Ovary (tissue), 9 donors: ENCODE results near the gene CAMSAP1. TPM values are rescaled to one million over a fixed set of nuclear protein-coding genes. Genes with fewer than 3 reads are reported as not detected.

ENCODE experiments used
- DNase-seq, 5 donors: peaks; one replicate each; pipeline ENCODE4 v3.0.0-alpha.2; 2019 to 2020
- H3K27ac ChIP-seq, 2 donors: fragments of 200-600 bp; one replicate each; pipeline versions ENCODE4 v1.5.1 to v1.8.0; 2019 to 2022
- H3K27me3 ChIP-seq: fragments of 200-600 bp; one replicate; pipeline ENCODE4 v1.8.0; 2022
- H3K36me3 ChIP-seq: fragments of 200-600 bp; sonication (generic); one replicate; pipeline ENCODE4 v1.5.1; 2019
- H3K4me1 ChIP-seq: one replicate; pipeline ENCODE4 v1.8.1; 2013; ENCODE audit warnings: mild to moderate bottlenecking, moderate library complexity; ENCODE audit not compliant: insufficient read depth
- H3K4me3 ChIP-seq: fragments of 200-600 bp; sonication (generic); one replicate; pipeline ENCODE4 v1.5.1; 2017
- H3K9me3 ChIP-seq, 2 donors: fragments of 200-600 bp in 1 of 2; sonication (generic) in 1 of 2; one replicate each; pipeline versions ENCODE4 v1.5.1 to v1.8.1; 2013 to 2019; ENCODE audit warnings: mild to moderate bottlenecking in 1 of 2, moderate library complexity in 1 of 2
- EP300 ChIP-seq: sonication (generic); formaldehyde crosslinking; IDR thresholded peaks from one replicate; pipeline ENCODE4 v1.6.1; 2017; ENCODE audit warnings: antibody characterized with exemption
- POLR2A ChIP-seq: fragments of 450-650 bp; IDR thresholded peaks from one replicate; pipeline ENCODE4 v1.6.1; 2017; ENCODE audit warnings: antibody characterized with exemption, mild to moderate bottlenecking, moderate library complexity
- WGBS, 3 donors: extraction: QIAGEN DNeasy Blood & Tissue Kit in 1 of 3; methylation state at CpG; one replicate each; pipeline versions ENCODE4 v1.1.5 to v1.1.7; 2013 to 2017; 5-methylcytosine and 5-hydroxymethylcytosine counted together
- intact Hi-C, 4 donors: fragments of 100-400 bp; cut with DNase I; formaldehyde crosslinking; loops; one replicate each; pipeline versions ENCODE4 v1.11.0 to v1.15.1; 2022 to 2023
- polyA plus RNA-seq, 2 donors: library from polyadenylated mRNA; stranded (reverse); fragments of 200-250 nt in 1 of 2; fragments of 350-450 nt in 1 of 2; fragmentation: Illumina TruSeq in 1 of 2; extraction: RNeasy Lipid Tissue Mini Kit (QIAGEN cat#74804) in 1 of 2; gene quantifications; one replicate each; pipeline ENCODE4 v1.2.3, GENCODE V29; 2013 to 2014
- total RNA-seq, 7 donors: library from RNA; depleted of rRNA in 2 of 7; stranded (reverse); fragments of >200 nt in 2 of 7; fragmentation: NEBNext Ultra II Directional in 3 of 7; extraction: Animal tissue kit (Norgen Biotek cat#: 25700) in 3 of 7; gene quantifications; one replicate each; pipeline versions ENCODE4 v1.1.0 to v1.2.4, GENCODE V29; 2016 to 2023
- TF ChIP-seq, protein P1 (sequence below), 3 donors: fragments of 450-650 bp in 2 of 3; fragments of 200-600 bp in 1 of 3; IDR thresholded peaks; one replicate each; pipeline versions ENCODE4 v1.5.1 to v1.8.0; 2016 to 2022; ENCODE audit warnings: antibody characterized with exemption in 3 of 3, mild to moderate bottlenecking in 1 of 3
- donor health status: DM: no; HTN: no; CAD: no; lungs with moderate emphysema.
- donor health status: DM: no; HTN: no; CAD: no.
- donor health status: Bipolar disorder and iron deficiency.
- donor health status: DM: yes; HTN: yes; CAD: no.
- donor health status: DM: no; HTN: no; CAD: no.
- donor health status: DM: yes; HTN: yes; CAD: no.

The CAMSAP1 gene
- total and polyA plus RNA-seq, 9 donors: 9.4 to 62.6 (median 38.0) TPM

DNA sequence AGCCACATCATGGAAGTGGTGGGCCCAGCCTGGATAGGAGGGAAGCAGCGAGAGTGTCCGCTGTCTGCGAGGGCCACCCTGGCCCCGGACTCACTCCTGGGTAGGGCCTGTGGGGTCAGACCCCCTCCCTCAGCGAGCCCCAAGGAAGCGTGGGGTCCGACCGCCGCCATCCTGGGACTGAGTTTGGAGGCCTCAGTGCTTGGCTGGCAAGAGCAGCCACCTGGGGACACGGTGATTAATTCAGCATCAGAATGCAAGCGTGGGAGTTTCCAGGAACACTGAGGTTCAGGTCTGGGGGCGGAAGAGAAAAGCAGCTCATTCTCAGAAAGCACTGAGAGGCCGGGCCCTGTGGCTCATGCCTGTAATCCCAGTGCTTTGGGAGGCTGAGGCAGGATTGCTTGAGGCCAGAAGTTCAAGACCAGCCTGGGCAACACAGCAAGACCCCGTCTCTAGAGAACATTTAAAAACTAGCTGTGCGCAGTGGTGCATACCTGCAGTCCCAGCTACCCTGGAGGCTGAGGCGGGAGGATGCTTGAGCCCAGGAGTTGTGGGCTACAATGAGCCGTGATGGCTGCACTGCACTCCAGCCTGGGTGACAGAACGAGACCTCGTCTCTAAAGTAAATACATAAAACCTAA is 18.3 kb upstream of the CAMSAP1 start:
- Histone ChIP-seq H3K4me3 (no peak overlapping the region), H3K36me3 (no peaks in the 10 kb centered on the region), H3K27ac (no peak overlapping the region), H3K4me1 (no peaks in the 10 kb centered on the region), H3K9me3 (no peaks in the 10 kb centered on the region), H3K27me3 (no peaks in the 10 kb centered on the region)
- WGBS, 3 donors: 81 to 85% (median 81%) methylated on average over 18 to 19 of the region's 19 CpGs
- intact Hi-C loops: no loop called here
- DNase-seq: no peak
- TF ChIP-seq POLR2A: no peak
- TF ChIP-seq, protein P1, sequence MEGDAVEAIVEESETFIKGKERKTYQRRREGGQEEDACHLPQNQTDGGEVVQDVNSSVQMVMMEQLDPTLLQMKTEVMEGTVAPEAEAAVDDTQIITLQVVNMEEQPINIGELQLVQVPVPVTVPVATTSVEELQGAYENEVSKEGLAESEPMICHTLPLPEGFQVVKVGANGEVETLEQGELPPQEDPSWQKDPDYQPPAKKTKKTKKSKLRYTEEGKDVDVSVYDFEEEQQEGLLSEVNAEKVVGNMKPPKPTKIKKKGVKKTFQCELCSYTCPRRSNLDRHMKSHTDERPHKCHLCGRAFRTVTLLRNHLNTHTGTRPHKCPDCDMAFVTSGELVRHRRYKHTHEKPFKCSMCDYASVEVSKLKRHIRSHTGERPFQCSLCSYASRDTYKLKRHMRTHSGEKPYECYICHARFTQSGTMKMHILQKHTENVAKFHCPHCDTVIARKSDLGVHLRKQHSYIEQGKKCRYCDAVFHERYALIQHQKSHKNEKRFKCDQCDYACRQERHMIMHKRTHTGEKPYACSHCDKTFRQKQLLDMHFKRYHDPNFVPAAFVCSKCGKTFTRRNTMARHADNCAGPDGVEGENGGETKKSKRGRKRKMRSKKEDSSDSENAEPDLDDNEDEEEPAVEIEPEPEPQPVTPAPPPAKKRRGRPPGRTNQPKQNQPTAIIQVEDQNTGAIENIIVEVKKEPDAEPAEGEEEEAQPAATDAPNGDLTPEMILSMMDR (IDR thresholded peaks at IDR 0.05): no peak
- no peak for TF ChIP-seq EP300

DNA sequence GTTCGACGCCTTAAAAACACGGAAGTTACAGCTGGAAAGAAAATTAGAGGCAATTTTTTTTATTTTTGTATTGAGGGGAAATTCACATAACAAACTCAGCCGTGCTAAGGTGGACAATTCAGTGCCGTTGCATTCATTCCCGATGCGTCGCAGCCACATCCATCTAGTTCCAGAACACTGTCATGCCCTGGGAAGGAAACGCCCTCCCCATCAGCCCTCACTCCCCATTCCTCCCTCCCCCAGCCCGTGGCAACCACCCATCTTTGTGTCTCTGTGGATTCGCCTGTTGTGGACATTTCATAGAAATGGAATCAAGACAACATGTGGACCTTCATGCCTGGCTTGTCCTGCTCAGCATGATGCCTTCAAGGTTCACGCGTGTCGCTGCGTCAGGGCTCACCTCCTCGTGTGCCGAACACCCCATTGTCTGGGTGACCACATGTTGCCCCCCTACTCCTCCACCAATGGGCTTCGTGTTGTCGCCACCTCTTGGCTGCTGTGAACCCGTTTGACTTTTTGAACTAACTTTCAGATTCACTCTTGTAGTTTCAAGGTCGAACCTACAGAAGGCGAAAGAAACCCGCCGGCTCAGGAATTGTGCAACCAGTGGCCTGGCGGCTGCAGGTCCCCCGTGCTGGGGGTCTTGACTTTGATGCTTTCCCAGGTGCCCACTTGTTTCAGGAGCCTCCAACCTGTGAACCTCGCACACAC is 17.4 kb upstream of the CAMSAP1 start:
- TF ChIP-seq, protein P1 (IDR thresholded peaks at IDR 0.05): no peak
- TF ChIP-seq POLR2A (no peak), EP300 (no peak)
- Histone ChIP-seq H3K4me3 (no peak overlapping the region), H3K36me3 (no peaks in the 10 kb centered on the region), H3K4me1 (no peaks in the 10 kb centered on the region), H3K9me3 (no peaks in the 10 kb centered on the region), H3K27ac (no peak overlapping the region), H3K27me3 (no peaks in the 10 kb centered on the region)
- WGBS, 3 donors: 75 to 85% (median 81%) methylated on average over 27 of the region's 27 CpGs
- intact Hi-C loops: no loop called here
- no peak for DNase-seq

DNA sequence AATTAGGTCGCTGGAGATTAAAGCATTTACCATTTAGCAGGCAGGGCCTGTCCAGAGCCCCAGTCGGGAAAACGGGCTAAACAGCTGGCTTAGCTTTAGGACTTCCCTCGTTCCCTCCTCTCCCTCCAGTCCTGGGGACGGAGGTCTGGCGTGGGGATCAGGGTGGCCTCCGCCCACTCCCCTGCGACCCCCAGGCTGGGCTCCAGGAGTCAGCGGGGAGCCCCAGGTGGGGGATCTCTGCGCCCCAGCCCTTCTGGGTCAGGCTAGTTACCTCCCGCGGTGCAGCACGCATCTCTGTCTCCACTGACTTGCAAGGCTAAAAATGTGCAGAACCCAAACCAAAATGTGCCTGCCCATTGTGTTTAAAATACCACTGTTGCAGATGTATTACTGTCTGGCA is 16.2 kb upstream of the CAMSAP1 start:
- TF ChIP-seq POLR2A: no peak
- TF ChIP-seq, protein P1 (IDR thresholded peaks at IDR 0.05): no peak
- no peak for TF ChIP-seq EP300
- H3K9me3 ChIP-seq: no peaks in the 10 kb centered on the region
- H3K36me3 ChIP-seq: no peaks in the 10 kb centered on the region
- no peak overlapping the region for H3K27ac ChIP-seq
- no peak for DNase-seq
- H3K4me3 ChIP-seq: no peak overlapping the region
- no peaks in the 10 kb centered on the region for H3K27me3 ChIP-seq
- no peaks in the 10 kb centered on the region for H3K4me1 ChIP-seq
- intact Hi-C loops: no loop called here
- WGBS, 3 donors: 86 to 90% (median 89%) methylated on average over 13 of the region's 13 CpGs

DNA sequence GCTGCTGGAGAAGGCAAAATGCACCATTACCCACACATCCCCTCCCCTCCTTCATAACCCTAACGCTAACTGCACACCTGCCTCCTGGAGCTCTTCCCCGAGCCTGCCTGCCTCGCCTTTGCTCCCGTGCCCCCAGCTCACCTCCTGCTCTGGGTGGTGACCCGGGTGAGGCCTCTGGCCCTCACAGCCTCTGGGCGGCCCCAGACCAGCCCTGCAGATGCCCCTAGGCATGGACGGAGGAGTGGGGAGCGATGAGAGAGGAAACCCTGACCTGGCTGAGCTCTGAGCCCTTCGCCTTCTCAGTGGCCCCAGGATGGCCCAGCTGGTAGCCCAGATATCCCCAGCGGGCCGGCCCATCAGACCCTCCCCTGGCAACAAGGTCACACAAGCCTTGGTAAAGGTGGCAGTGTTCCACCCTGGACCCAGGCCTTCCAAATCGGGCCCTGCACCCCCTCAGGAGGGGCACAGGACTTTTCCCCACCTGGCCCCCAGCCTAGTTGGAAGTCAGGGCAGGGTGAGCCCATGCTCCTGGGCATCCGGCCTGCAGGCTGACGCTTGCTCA is 14.5 kb upstream of the CAMSAP1 start:
- no peaks in the 10 kb centered on the region for H3K27me3 ChIP-seq
- intact Hi-C loops: no loop called here
- no peak for DNase-seq

More for the DNA sequence above, 14.5 kb upstream of the CAMSAP1 start:
- Histone ChIP-seq H3K4me3 (no peak overlapping the region), H3K27ac (no peak overlapping the region), H3K36me3 (no peaks in the 10 kb centered on the region), H3K4me1 (no peaks in the 10 kb centered on the region), H3K9me3 (no peaks in the 10 kb centered on the region)
- 60 to 83% (median 75%) methylated on average over 14 of the region's 14 CpGs for WGBS, 3 donors
- TF ChIP-seq POLR2A: no peak
- TF ChIP-seq, protein P1 (IDR thresholded peaks at IDR 0.05): no peak
- TF ChIP-seq EP300: no peak
